ENCODE data around the gene TSPAN10. TPM values are rescaled to one million over a fixed set of nuclear protein-coding genes. Genes with fewer than 3 reads are reported as not detected.
"Not testable (repeated sequence)": the region's sequence is repeated elsewhere in the genome, so short reads cannot be mapped to it uniquely, and the experiment has no call there.

Gene TSPAN10
- total RNA-seq, 1 donor from 2014 or later = 1.5 TPM

- ATAC-seq (no peak), DNase-seq (ENCODE audit: low spot score) (no peak)
Measured at GRCh38 chr17:81659038-81659437, 22.0 kb downstream of the TSPAN10 start.

GRCh38 chr17:81660441-81660840 is 23.4 kb downstream of the TSPAN10 start:
- ATAC-seq (no peak), DNase-seq (ENCODE audit: low spot score) (no peak)

GRCh38 chr17:81662002-81662401 is 25.0 kb downstream of the TSPAN10 start:
- ATAC-seq = no peak
- DNase-seq (ENCODE audit: low spot score) = no peak

GRCh38 chr17:81664051-81664470 is 27.1 kb downstream of the TSPAN10 start:
- no peak for DNase-seq (ENCODE audit: low spot score)
- ATAC-seq = no peak

GRCh38 chr17:81665205-81666091 is 28.5 kb downstream of the TSPAN10 start:
- DNase-seq (ENCODE audit: low spot score) (no peak), ATAC-seq (peak; percentile 7)

DNA sequence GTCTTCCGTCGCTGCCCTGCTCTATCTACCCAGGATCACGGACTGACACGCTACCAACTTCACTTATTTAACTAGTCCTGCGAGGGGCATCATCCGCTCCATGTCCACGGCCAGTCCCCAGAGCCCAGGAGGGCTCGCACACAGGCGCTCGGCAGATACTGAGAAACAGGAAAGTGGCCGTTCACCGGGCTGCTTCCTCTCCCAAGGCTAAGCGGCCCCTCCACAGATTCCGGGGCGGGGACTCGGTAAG is 29.0 kb downstream of the TSPAN10 start:
- no peak for DNase-seq (ENCODE audit: low spot score)
- ATAC-seq = peak; percentile 21

GRCh38 chr17:81666342-81667191 is 29.6 kb downstream of the TSPAN10 start, which contains the start of the genes CCDC137 and OXLD1:
Gene CCDC137 (plus strand): TSS chr17:81666737. CDS start chr17:81666767, 30 bp downstream.
Gene OXLD1 (minus strand): TSS chr17:81666605. CDS start chr17:81666577, 28 bp downstream.
- peak; percentile 97 for ATAC-seq

DNA sequence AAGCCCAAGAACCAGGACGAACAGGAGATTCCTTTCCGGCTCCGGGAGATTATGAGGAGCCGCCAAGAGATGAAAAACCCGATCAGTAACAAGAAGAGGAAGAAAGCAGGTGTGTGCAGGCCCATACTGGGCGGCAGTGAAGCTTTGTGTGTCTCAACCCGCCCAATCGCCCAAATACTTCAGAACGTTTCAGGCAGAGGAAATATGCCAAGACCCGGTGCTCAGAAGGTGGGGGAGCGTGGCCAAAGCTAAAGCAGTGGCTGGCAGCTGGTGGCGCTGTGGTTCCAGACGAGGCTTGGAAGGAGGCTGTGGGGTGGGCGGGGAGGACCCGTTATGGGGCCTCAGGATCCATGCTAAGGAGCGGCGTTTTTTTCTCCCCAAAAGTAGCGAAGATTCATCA is 30.8 kb downstream of the TSPAN10 start:
- ATAC-seq (no peak), DNase-seq (ENCODE audit: low spot score) (no peak)

More at GRCh38 chr17:81666342-81667191, 29.6 kb downstream of the TSPAN10 start, which contains the start of the genes CCDC137 and OXLD1:
- peak; percentile 97 for DNase-seq (ENCODE audit: low spot score)

DNA sequence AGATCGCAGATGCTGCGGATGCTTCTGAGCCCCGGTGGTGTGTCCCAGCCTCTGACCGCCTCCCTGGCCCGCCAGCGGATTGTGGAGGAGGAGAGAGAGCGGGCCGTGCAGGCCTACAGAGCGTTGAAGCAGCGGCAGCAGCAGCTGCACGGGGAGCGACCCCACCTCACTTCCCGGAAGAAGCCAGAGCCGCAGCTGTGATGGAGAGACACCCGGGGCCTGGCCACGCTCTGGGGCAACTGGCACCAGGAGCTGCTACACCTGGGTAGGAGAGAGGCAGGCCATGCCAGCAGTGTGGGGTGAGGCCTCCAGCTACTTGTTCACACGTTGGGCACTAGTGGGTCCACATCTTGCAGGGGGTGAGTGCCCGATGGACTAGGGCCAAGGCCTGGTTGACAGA is 35.5 kb downstream of the TSPAN10 start:
- DNase-seq (ENCODE audit: low spot score) (no peak), ATAC-seq (no peak)

GRCh38 chr17:81672954-81673353 is 36.0 kb downstream of the TSPAN10 start:
- DNase-seq (ENCODE audit: low spot score) = no peak
- no peak for ATAC-seq

- ATAC-seq (no peak), DNase-seq (ENCODE audit: low spot score) (no peak)
Measured at GRCh38 chr17:81673561-81674258, 36.7 kb downstream of the TSPAN10 start.

GRCh38 chr17:81675515-81676221 is 38.7 kb downstream of the TSPAN10 start:
- not testable (repeated sequence) for DNase-seq (ENCODE audit: low spot score); ATAC-seq

DNA sequence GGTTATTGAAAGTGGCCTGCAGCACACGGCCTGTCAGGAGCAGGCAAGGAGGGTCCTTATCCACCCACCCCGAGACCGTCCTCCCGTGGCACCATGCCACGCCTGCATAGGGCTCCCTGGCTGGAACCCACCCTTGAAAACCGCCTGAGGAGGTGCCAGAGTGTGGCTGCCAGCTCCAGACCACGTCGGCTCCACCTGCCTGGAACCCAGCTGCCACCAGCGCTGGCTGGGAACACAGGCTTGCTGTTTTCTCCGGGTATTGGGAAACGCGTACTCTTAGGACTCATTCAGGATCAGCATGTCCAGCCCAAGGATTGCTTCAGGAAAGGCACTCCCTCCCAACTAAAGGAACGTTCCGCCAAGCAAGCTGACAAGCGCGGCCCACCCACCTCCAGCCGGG is 39.9 kb downstream of the TSPAN10 start:
- DNase-seq (ENCODE audit: low spot score) (peak; percentile 67), ATAC-seq (peak; percentile 78)

DNA sequence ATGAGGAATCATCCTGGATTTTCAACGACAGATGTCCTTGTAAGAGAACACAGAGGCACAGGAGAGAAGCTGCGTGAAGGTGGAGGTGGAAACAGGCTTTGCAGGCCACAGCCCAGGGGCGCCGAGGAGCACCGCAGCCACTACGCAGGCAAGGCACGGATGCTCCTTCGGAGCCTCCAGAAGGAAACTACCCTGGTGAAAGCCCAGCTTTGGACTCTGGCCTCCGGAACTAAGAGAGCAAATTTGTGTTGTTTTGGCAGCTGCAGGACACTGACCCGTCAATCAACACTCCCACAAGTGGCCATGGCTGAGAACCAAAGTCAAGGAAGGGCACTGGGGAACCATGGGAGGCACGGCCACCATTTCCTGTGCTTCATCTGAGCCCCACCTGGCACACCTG is 43.2 kb downstream of the TSPAN10 start:
- peak; percentile 49 for ATAC-seq
- DNase-seq (ENCODE audit: low spot score) = peak; percentile 74

DNA sequence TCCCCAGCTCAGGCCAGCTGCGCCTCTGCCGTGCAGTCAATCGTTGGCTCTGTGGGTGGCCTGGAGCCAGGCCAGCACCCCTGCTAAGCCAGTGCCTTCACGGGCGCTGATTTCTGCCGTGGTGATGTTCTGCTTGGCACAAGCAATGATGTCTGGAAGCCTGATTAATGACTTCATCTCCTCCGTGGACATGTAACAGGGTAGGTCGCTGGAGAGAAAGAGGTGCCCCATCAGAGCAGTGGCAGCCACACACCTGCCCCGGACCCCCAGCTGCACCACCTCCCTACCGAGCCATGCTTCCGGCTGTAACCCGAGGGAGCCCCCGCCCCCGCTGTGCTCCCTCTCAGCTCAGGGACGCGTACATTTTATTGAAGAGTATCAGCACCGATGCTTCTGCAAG is 44.7 kb downstream of the TSPAN10 start:
- ATAC-seq (no peak), DNase-seq (ENCODE audit: low spot score) (no peak)

DNA sequence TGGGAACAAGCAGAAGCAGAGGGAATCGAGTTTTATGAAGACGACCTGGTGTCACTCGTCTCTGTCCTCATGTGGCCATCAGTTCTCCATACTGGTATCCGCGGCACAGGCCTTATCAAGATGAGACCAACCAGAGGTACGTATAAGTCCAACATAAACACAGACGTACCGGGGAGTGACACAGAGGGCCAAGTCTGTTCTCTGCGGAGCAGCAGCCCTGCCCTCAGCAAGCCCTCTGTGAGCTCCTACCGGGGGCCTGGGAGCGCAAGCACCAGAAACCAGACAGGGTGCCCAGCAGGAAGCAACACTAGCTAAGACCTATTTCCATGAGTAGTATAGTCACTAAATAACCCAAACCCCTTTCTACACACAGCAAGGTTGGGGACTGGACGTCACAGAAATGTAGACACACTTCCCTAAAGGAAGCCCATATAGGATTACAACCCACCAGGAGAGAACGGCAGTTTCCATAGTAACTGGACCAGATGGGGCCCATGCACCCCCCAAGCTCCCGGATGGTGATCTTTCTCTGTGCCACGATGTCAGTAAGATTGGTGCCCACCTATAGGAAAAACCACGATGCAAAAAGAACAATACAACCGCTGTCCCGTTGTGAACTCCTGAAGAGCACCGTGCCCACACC is 45.7 kb downstream of the TSPAN10 start:
- DNase-seq (ENCODE audit: low spot score) (no peak), ATAC-seq (no peak)

- no peak for DNase-seq (ENCODE audit: low spot score)
- ATAC-seq = peak; percentile 19
Measured at GRCh38 chr17:81683208-81683583, 46.2 kb downstream of the TSPAN10 start.

DNA sequence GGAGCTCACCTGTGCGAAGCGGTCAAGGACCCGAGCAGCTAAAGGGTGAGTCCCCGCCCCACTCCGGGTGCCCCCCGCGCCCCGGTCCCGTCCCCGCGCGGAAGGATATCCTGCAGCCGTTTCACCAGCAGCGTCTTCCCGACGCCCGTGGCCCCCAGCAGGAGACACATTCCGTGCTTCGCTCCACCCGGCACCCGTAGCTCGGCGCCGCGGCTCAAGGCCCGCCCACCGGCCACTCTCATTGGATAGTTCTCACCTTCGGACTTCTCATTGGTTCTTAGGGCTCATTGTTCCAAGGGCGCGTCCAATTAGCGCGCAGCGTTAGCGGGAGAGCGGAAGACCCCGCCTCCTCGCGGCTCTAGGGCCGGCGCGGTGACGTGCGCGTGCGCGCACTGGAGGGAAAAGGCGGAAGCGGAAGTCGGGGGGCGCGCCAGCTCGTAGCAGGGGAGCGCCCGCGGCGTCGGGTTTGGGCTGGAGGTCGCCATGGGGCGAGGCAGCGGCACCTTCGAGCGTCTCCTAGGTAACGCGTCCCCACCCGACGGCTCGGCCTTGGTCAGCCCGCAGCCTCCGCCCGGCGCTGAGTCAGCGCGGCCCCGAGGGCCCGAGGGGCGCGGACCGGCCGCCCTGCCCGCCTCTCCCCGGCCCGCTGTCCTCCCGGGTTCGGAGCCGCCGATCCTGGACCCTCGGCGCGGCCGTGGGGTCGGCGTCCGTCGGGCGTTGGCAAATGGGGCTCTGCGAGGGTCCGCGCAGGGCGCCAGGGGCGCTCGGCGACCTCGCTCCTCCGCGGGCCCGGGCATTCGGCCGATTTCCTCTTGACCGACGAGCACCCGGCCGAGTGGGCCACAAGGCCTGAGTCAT is 46.8 kb downstream of the TSPAN10 start, which contains the start of the genes ARL16 and HGS:
TSS of gene ARL16 (minus strand) at position 214 of the 858 bp plus-strand sequence. CDS start at position 170, 44 bp downstream.
TSS of gene HGS (plus strand) at position 428 of the 858 bp plus-strand sequence. CDS start at position 484, 56 bp downstream.
- ATAC-seq (peak; percentile 90), DNase-seq (ENCODE audit: low spot score) (peak; percentile 99)

- no peak for DNase-seq (ENCODE audit: low spot score)
- no peak for ATAC-seq
Measured at GRCh38 chr17:81684442-81684911, 47.5 kb downstream of the TSPAN10 start.
